ENCODE results near the gene LRRC27. TPM values are rescaled to one million over a fixed set of nuclear protein-coding genes. Genes with fewer than 3 reads are reported as not detected.

The LRRC27 gene
- total RNA-seq, 1 donor from 2014 or later, result 12.4 TPM

DNA sequence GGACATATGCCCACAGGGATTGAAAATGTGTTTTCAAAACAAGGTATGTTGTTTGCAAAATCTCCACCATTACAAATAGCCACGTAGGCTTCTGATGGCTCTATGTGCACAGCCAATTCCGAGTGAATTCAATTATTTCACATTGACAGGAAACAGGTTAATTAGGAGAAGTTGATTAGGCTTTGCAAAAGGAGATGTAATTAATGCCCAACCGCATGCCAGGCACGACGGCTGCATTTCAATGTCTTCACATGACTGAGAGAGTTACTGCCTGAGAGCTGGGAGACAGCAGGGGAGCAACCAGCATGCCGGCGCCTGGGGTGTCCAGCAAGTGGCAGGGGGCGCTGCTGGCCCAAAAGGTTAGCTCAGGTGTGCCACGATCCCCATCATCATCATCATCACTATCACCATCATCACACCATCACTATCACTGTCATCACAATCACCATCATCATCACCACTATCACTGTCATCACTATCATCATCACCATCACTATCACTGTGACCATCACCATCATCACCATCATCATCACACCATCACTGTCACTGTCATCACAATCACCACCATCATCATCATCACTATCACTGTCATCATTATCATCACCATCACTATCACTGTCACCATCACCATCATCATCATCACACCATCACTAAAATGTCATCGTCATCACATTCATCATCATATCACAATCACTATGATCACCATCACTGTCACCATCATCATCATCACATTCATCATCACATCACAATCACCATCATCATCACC lies 95.2 kb downstream of the LRRC27 start:
- no peak for DNase-seq (ENCODE audit: low spot score)

DNA sequence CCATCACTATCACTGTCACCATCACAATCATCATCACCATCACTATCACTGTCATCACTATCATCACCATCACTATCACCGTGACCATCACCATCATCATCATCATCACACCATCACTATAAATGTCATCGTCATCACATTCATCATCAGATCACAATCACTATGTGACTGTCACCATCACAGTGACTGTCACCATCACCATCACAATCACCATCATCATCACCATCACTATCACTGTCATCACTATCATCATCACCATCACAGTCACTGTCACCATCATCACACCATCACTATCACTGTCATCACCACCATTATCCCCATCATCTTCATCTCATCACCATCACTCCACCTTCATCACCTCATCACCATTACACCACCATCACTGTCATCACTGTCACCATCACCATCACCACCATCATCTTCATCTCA lies 96.0 kb downstream of the LRRC27 start:
- DNase-seq (ENCODE audit: low spot score), result no peak

DNA sequence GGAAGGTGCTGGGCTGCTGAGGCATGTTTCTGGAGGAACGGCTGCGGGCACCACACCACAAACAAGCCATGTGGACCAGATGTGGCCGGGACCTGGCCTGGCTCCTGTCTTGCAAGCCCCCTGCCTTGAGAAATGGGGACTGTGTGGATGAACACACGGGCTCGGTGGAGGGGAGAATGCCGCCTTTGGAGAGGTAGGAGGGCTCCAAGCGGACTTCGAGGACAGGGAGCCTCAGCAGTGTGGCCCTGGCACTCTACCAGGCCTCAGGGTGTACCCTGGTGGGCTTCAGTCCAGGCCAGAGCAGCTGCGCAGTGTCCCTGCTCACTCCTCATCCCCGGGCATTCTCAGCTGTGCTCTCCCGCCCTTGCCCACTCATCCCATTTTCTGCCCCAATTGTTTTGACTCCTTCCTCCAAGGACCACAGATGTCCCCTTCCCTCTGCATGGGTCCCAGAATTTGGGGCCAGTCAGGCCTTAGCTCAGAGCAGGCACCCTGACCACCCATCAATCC lies 96.5 kb downstream of the LRRC27 start:
- DNase-seq (ENCODE audit: low spot score), result no peak

Other genes starting within 250 kb of the LRRC27 start
- gene DPYSL4, start 145.2 kb upstream of the LRRC27 start, total RNA-seq, result 0.81 TPM
- 23.8 TPM for gene STK32C, start 24.2 kb upstream of the LRRC27 start, total RNA-seq
- gene PWWP2B, start 65.0 kb downstream of the LRRC27 start, total RNA-seq, result 52.9 TPM
- gene INPP5A, start 205.6 kb downstream of the LRRC27 start, total RNA-seq, result 44.4 TPM

Measured in mucosa of gallbladder (tissue), 1 donor.